Psoas muscle (tissue), 8 donors: ENCODE results near the gene HHLA2. TPM values are rescaled to one million over a fixed set of nuclear protein-coding genes. Genes with fewer than 3 reads are reported as not detected.

ENCODE experiments used
- ATAC-seq, 4 donors: fragments of 200-7000 bp; cut with Tn5 transposase; one replicate each; pipeline ENCODE4 v1.9.1; 2020; ENCODE audit warnings: moderate library complexity in 3 of 4, mild to moderate bottlenecking in 2 of 4
- DNase-seq, 2 donors: peaks; one replicate each; pipeline ENCODE4 v3.0.0-alpha.2; 2020
- H3K27ac ChIP-seq: fragments of 200-600 bp; one replicate; pipeline ENCODE4 v1.8.0; 2022
- H3K27me3 ChIP-seq, 3 donors: fragments of 200-600 bp in 1 of 3; one replicate each; pipeline versions ENCODE4 v1.6.1 to v1.8.0; 2013 to 2022; ENCODE audit warnings: low read length in 2 of 3, mild to moderate bottlenecking in 2 of 3, moderate library complexity in 1 of 3; ENCODE audit not compliant: insufficient read depth in 3 of 3
- H3K36me3 ChIP-seq, 2 donors: fragments of 200-600 bp in 1 of 2; one replicate each; pipeline versions ENCODE4 v1.6.1 to v1.8.0; 2013 to 2022; ENCODE audit warnings: low read depth in 1 of 2, mild to moderate bottlenecking in 1 of 2, moderate library complexity in 1 of 2; ENCODE audit not compliant: insufficient read depth in 1 of 2
- H3K4me1 ChIP-seq: fragments of 200-600 bp; one replicate; pipeline ENCODE4 v1.8.0; 2022
- H3K4me3 ChIP-seq: fragments of 200-600 bp; one replicate; pipeline ENCODE4 v1.8.0; 2022; ENCODE audit warnings: mild to moderate bottlenecking
- H3K9me3 ChIP-seq: fragments of 200-600 bp; one replicate; pipeline ENCODE4 v1.8.0; 2022
- CTCF ChIP-seq: fragments of 200-600 bp; IDR thresholded peaks from one replicate; pipeline ENCODE4 v1.8.0; 2022; ENCODE audit warnings: antibody characterized with exemption
- WGBS, 3 donors: extraction: QIAGEN DNeasy Blood & Tissue Kit; methylation state at CpG; one replicate each; pipeline versions ENCODE4 v1.1.6 to v1.1.7; 2013; 5-methylcytosine and 5-hydroxymethylcytosine counted together
- intact Hi-C, 2 donors: fragments of 100-400 bp; cut with DNase I; formaldehyde crosslinking; loops; one replicate each; pipeline versions ENCODE4 v1.11.0 to v1.14.2; 2022
- polyA plus RNA-seq, 3 donors: library from polyadenylated mRNA; stranded (reverse); fragments of 200-250 nt; gene quantifications; one replicate each; pipeline ENCODE4 v1.2.3, GENCODE V29; 2013
- total RNA-seq, 4 donors: library from RNA; stranded (reverse); fragmentation: NEBNext Ultra II Directional in 2 of 4; extraction: Animal tissue kit (Norgen Biotek cat#: 25700) in 2 of 4; gene quantifications; one replicate each; pipeline versions ENCODE4 v1.2.1 to v1.2.4, GENCODE V29; 2021 to 2023
- donor health status: healthy with polysubstance abuse.
- donor health status: DM: no; HTN: no; CAD: no; lungs with moderate emphysema.
- donor health status: Bipolar disorder and iron deficiency.
- donor health status: healthy.
- donor health status: DM: yes; HTN: yes; CAD: no.
- donor health status: DM: no; HTN: no; CAD: no.
- donor health status: DM: no; HTN: no; CAD: no.
- donor health status: DM: yes; HTN: yes; CAD: no.

Gene HHLA2
- total and polyA plus RNA-seq, 7 donors = 0.04 TPM; not detected in 6

GRCh38 chr3:108298056-108298455 lies 1.7 kb downstream of the HHLA2 start:
- no peaks in the 10 kb centered on the region for H3K36me3 ChIP-seq
- intact Hi-C loops = no loop called here
- no peak for DNase-seq
- H3K27me3 ChIP-seq = peaks cover 0 to 2% (median 0%) of the 10 kb centered on the region in 3 donors
- H3K9me3 ChIP-seq = no peaks in the 10 kb centered on the region
- H3K27ac ChIP-seq = no peak overlapping the region
- WGBS, 3 donors = 32 to 56% (median 53%) methylated on average over 2 of the region's 2 CpGs
- TF ChIP-seq CTCF = no peak
- no peaks in the 10 kb centered on the region for H3K4me1 ChIP-seq
- no peak for ATAC-seq
- no peak overlapping the region for H3K4me3 ChIP-seq

GRCh38 chr3:108300103-108300849 lies 3.9 kb downstream of the HHLA2 start:
- intact Hi-C loops = no loop called here
- DNase-seq (no peak), ATAC-seq (no peak)
- H3K4me1 ChIP-seq = no peaks in the 10 kb centered on the region
- 71 to 78% (median 74%) methylated on average over 9 of the region's 9 CpGs for WGBS, 3 donors
- H3K9me3 ChIP-seq = no peaks in the 10 kb centered on the region
- peaks cover 0 to 2% (median 0%) of the 10 kb centered on the region in 3 donors for H3K27me3 ChIP-seq
- H3K4me3 ChIP-seq = no peak overlapping the region
- no peak for TF ChIP-seq CTCF
- no peak overlapping the region for H3K27ac ChIP-seq
- H3K36me3 ChIP-seq = no peaks in the 10 kb centered on the region

- intact Hi-C loops = no loop called here
- Histone ChIP-seq H3K27me3 (peaks cover 0 to 2% (median 0%) of the 10 kb centered on the region in 3 donors), H3K4me3 (no peak overlapping the region), H3K36me3 (no peaks in the 10 kb centered on the region), H3K4me1 (no peaks in the 10 kb centered on the region), H3K9me3 (no peaks in the 10 kb centered on the region), H3K27ac (no peak overlapping the region)
- 74 to 86% (median 81%) methylated on average over 5 of the region's 5 CpGs for WGBS, 3 donors
- DNase-seq = no peak
- no peak for ATAC-seq
- TF ChIP-seq CTCF = no peak
These were observed 5.5 kb downstream of the HHLA2 start for GRCh38 chr3:108301695-108302404.

GRCh38 chr3:108302570-108302969 lies 6.2 kb downstream of the HHLA2 start:
- Histone ChIP-seq H3K27me3 (peaks cover 0 to 2% (median 0%) of the 10 kb centered on the region in 3 donors), H3K4me1 (no peaks in the 10 kb centered on the region), H3K4me3 (no peak overlapping the region), H3K27ac (no peak overlapping the region), H3K36me3 (no peaks in the 10 kb centered on the region), H3K9me3 (no peaks in the 10 kb centered on the region)
- TF ChIP-seq CTCF = no peak
- no peak for ATAC-seq
- DNase-seq = no peak
- intact Hi-C loops = no loop called here
- WGBS, 3 donors = 85 to 92% (median 92%) methylated on average over 4 of the region's 4 CpGs
